ENCODE results near the gene AMHR2. TPM values are rescaled to one million over a fixed set of nuclear protein-coding genes. Genes with fewer than 3 reads are reported as not detected.
"Not testable (repeated sequence)": the region's sequence is repeated elsewhere in the genome, so short reads cannot be mapped to it uniquely, and the experiment has no call there.

Gene AMHR2
- total RNA-seq (2014; rRNA removed; shearing (Covaris generic)) (0.24 TPM in 1 of 2 replicates, not detected in the other), polyA plus RNA-seq (2016; fragmentation: Nextera tagmentation; extraction: Ambion mirVana) (not detected in 2 replicates)
- long read RNA-seq: 0 reads

DNA sequence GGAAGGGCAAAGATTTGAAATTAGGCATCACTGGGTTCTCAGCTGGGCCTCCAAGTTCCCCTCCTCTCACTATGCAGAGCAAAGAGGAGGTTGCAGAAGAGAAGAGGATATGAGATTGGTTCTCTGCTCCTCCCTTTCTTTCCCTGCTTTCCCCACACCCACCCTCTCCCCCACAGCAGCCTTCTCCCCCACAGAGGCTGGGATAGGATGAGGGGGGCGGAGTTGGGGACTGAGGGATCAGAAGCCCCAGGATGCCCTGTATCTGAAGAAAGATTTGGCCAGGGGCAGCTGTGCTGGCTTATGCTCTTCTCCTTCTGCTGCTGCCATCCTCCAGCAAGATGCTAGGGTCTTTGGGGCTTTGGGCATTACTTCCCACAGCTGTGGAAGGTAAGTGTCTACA, at the start of gene AMHR2:
TSS of gene AMHR2 (plus strand) at position 259 of the 400 bp plus-strand sequence. CDS start at position 339, 80 bp downstream.
- H3F3A ChIP-seq (replicated peaks; ENCODE audit: low read depth): 0 out of 2 replicates have a peak, but pooled peaks cover 3% of the 10 kb centered on the region
- H3K4me1 Mint-ChIP-seq: peaks cover 15% of the 10 kb centered on the region
- no peak within 1 kb of the TSS for H3K4me3 Mint-ChIP-seq
- H4K20me1 ChIP-seq (replicated peaks; ENCODE audit: insufficient read depth): no peaks in the 10 kb centered on the region
- no peaks in the 10 kb centered on the region for H3K9me2 ChIP-seq (ENCODE audit: insufficient read depth)
- H3K4me3 ChIP-seq: no peak within 1 kb of the TSS
- H3K27me3 Mint-ChIP-seq (ENCODE audit: insufficient read depth, low read depth, poor library complexity): peaks cover 17% of the 10 kb centered on the region
- H3K36me3 ChIP-seq (ENCODE audit: insufficient read depth): no peaks in the 10 kb centered on the region
- H2AFZ ChIP-seq: 0 out of 2 replicates have a peak within 1 kb of the TSS, but pooled peaks have one; percentile 47
- no peak for ATAC-seq
- H3K4me2 ChIP-seq: no peak within 1 kb of the TSS
- no peak for TF ChIP-seq JUNB (IDR thresholded peaks at IDR 0.05; ENCODE audit: unreplicated experiment)
- TF ChIP-seq, protein P1, sequence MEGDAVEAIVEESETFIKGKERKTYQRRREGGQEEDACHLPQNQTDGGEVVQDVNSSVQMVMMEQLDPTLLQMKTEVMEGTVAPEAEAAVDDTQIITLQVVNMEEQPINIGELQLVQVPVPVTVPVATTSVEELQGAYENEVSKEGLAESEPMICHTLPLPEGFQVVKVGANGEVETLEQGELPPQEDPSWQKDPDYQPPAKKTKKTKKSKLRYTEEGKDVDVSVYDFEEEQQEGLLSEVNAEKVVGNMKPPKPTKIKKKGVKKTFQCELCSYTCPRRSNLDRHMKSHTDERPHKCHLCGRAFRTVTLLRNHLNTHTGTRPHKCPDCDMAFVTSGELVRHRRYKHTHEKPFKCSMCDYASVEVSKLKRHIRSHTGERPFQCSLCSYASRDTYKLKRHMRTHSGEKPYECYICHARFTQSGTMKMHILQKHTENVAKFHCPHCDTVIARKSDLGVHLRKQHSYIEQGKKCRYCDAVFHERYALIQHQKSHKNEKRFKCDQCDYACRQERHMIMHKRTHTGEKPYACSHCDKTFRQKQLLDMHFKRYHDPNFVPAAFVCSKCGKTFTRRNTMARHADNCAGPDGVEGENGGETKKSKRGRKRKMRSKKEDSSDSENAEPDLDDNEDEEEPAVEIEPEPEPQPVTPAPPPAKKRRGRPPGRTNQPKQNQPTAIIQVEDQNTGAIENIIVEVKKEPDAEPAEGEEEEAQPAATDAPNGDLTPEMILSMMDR (conservative IDR thresholded peaks at IDR 0.05; ENCODE audit: low read depth in 2 of 2): no peak
- TF ChIP-seq EZH2phosphoT487 (IDR thresholded peaks at IDR 0.05; ENCODE audit: unreplicated experiment): no peak
- no peak for TF ChIP-seq CREB1 (CRISPR knock-in tag; IDR thresholded peaks at IDR 0.05; ENCODE audit: low read depth)
- no peak for TF ChIP-seq STAT1 (IDR thresholded peaks at IDR 0.05; ENCODE audit: unreplicated experiment)
- TF ChIP-seq, protein P2, sequence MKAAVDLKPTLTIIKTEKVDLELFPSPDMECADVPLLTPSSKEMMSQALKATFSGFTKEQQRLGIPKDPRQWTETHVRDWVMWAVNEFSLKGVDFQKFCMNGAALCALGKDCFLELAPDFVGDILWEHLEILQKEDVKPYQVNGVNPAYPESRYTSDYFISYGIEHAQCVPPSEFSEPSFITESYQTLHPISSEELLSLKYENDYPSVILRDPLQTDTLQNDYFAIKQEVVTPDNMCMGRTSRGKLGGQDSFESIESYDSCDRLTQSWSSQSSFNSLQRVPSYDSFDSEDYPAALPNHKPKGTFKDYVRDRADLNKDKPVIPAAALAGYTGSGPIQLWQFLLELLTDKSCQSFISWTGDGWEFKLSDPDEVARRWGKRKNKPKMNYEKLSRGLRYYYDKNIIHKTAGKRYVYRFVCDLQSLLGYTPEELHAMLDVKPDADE (IDR thresholded peaks at IDR 0.05): no peak
- TF ChIP-seq POLR2AphosphoS5 (IDR thresholded peaks at IDR 0.05; ENCODE audit: low read depth): no peak
- no peak for TF ChIP-seq ZNF114 (CRISPR knock-in tag; IDR thresholded peaks at IDR 0.05)
- no peak for TF ChIP-seq ZNF331 (CRISPR knock-in tag; IDR thresholded peaks at IDR 0.05; ENCODE audit: low read depth)
- no peak for TF ChIP-seq EZH2 (IDR thresholded peaks at IDR 0.05; ENCODE audit: low read depth, unreplicated experiment)
- TF ChIP-seq, protein P3, sequence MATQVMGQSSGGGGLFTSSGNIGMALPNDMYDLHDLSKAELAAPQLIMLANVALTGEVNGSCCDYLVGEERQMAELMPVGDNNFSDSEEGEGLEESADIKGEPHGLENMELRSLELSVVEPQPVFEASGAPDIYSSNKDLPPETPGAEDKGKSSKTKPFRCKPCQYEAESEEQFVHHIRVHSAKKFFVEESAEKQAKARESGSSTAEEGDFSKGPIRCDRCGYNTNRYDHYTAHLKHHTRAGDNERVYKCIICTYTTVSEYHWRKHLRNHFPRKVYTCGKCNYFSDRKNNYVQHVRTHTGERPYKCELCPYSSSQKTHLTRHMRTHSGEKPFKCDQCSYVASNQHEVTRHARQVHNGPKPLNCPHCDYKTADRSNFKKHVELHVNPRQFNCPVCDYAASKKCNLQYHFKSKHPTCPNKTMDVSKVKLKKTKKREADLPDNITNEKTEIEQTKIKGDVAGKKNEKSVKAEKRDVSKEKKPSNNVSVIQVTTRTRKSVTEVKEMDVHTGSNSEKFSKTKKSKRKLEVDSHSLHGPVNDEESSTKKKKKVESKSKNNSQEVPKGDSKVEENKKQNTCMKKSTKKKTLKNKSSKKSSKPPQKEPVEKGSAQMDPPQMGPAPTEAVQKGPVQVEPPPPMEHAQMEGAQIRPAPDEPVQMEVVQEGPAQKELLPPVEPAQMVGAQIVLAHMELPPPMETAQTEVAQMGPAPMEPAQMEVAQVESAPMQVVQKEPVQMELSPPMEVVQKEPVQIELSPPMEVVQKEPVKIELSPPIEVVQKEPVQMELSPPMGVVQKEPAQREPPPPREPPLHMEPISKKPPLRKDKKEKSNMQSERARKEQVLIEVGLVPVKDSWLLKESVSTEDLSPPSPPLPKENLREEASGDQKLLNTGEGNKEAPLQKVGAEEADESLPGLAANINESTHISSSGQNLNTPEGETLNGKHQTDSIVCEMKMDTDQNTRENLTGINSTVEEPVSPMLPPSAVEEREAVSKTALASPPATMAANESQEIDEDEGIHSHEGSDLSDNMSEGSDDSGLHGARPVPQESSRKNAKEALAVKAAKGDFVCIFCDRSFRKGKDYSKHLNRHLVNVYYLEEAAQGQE (IDR thresholded peaks at IDR 0.05; ENCODE audit: unreplicated experiment): no peak
- no peaks in the 10 kb centered on the region; the same call in 1 of the 2 replicates for H3K4me1 ChIP-seq (ENCODE audit: insufficient read depth)
- DNase-seq (ENCODE audit: low spot score): no peak
- H3K9me3 Mint-ChIP-seq: no peaks in the 10 kb centered on the region
- H3K36me3 Mint-ChIP-seq (ENCODE audit: low read depth): no peaks in the 10 kb centered on the region
- no peaks in the 10 kb centered on the region for H3K27me3 ChIP-seq (ENCODE audit: insufficient read depth)
- no peak within 1 kb of the TSS for H3K27ac ChIP-seq (ENCODE audit: low read depth)
- H3K27ac Mint-ChIP-seq: no peak within 1 kb of the TSS
- H3K79me2 ChIP-seq (replicated peaks; ENCODE audit: insufficient read depth): no peaks in the 10 kb centered on the region

DNA sequence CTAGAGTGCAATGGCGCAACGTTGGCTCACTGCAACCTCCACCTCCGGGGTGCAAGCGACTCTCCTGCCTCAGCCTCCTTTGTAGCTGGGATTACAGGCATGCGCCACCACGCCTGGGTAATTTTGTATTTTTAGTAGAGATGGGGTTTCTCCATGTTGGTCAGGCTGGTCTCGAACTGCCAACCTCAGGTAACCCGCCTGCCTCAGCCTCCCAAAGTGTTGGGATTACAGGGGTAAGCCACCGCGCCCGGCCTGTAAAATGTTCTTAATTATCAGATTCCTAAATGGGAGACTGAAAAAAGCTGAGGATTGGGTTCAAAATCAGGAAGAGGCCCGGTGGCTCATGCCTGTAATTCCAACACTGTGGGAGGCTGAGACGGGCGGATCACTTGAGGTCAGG, 49.4 kb upstream of the AMHR2 start:
- H3K36me3 Mint-ChIP-seq (ENCODE audit: low read depth); ATAC-seq; H3K9me3 Mint-ChIP-seq; H3K4me3 ChIP-seq; H3K4me3 Mint-ChIP-seq; H3K9me2 ChIP-seq (ENCODE audit: insufficient read depth); H3K79me2 ChIP-seq (replicated peaks; ENCODE audit: insufficient read depth); H3K4me2 ChIP-seq; H3K27ac ChIP-seq (ENCODE audit: low read depth); H3K36me3 ChIP-seq (ENCODE audit: insufficient read depth); DNase-seq (ENCODE audit: low spot score); H3K27me3 ChIP-seq (ENCODE audit: insufficient read depth); H3K27me3 Mint-ChIP-seq (ENCODE audit: insufficient read depth, low read depth, poor library complexity); H4K20me1 ChIP-seq (replicated peaks; ENCODE audit: insufficient read depth); H3K27ac Mint-ChIP-seq: not testable (repeated sequence)
- peaks cover 17% of the 10 kb centered on the region for H3F3A ChIP-seq (replicated peaks; ENCODE audit: low read depth)
- H3K4me1 Mint-ChIP-seq: peaks cover 18% of the 10 kb centered on the region
- H2AFZ ChIP-seq: peak overlapping the region; percentile 80; the same call in 1 of the 2 replicates
- H3K4me1 ChIP-seq (ENCODE audit: insufficient read depth): peaks cover 23% of the 10 kb centered on the region
